HG02943 (cell line): Measurements from ENCODE around the gene PP2D1.
"Not testable (repeated sequence)": the region's sequence is repeated elsewhere in the genome, so short reads cannot be mapped to it uniquely, and the experiment has no call there.

Experiments used
- ATAC-seq: cut with Tn5 transposase; IDR thresholded peaks from one replicate; pipeline ENCODE4 v1.9.1; 2021; ENCODE audit warnings: mild to moderate bottlenecking, low read depth, moderate library complexity; ENCODE audit not compliant: unreplicated experiment

The PP2D1 gene

GRCh38 chr3:20012164-20012563 lies at the start of gene PP2D1:
Gene PP2D1 (minus strand): TSS chr3:20012264. CDS start chr3:20012072, 192 bp downstream.
- no peak for ATAC-seq

- ATAC-seq = peak; percentile 92
These were observed 49.1 kb upstream of the PP2D1 start for GRCh38 chr3:20060974-20061685.

- ATAC-seq = no peak
These were observed 47.9 kb upstream of the PP2D1 start for GRCh38 chr3:20059929-20060328.

- ATAC-seq = no peak
These were observed 45.6 kb upstream of the PP2D1 start for GRCh38 chr3:20057612-20058180.

GRCh38 chr3:20056725-20057611 lies 44.9 kb upstream of the PP2D1 start:
- no peak for ATAC-seq

GRCh38 chr3:20055842-20056241 lies 43.8 kb upstream of the PP2D1 start:
- ATAC-seq = no peak

GRCh38 chr3:20055020-20055775 lies 43.1 kb upstream of the PP2D1 start:
- ATAC-seq = peak; percentile 3

- peak; percentile 85 for ATAC-seq
These were observed 42.5 kb upstream of the PP2D1 start for GRCh38 chr3:20054549-20054987.

GRCh38 chr3:20052851-20053250 lies 40.8 kb upstream of the PP2D1 start:
- no peak for ATAC-seq

GRCh38 chr3:20051123-20051806 lies 39.2 kb upstream of the PP2D1 start:
- no peak for ATAC-seq

- no peak for ATAC-seq
These were observed 36.2 kb upstream of the PP2D1 start for GRCh38 chr3:20047976-20048883.

GRCh38 chr3:20047341-20047779 lies 35.3 kb upstream of the PP2D1 start:
- no peak for ATAC-seq

GRCh38 chr3:20046556-20046955 lies 34.5 kb upstream of the PP2D1 start:
- ATAC-seq = no peak

GRCh38 chr3:20045141-20045540 lies 33.1 kb upstream of the PP2D1 start:
- not testable (repeated sequence) for ATAC-seq

- ATAC-seq = no peak
These were observed 31.8 kb upstream of the PP2D1 start for GRCh38 chr3:20043825-20044224.

GRCh38 chr3:20043396-20043795 lies 31.3 kb upstream of the PP2D1 start:
- no peak for ATAC-seq

- ATAC-seq = no peak
These were observed 30.3 kb upstream of the PP2D1 start for GRCh38 chr3:20042331-20042730.

GRCh38 chr3:20041197-20041780 lies 29.2 kb upstream of the PP2D1 start:
- peak; percentile 38 for ATAC-seq
